NCI-H1930 (cell line): ENCODE results near the gene PA2G4.
A peak's percentile ranks its signal among the peaks of the same experiment; 100 is the strongest.

Source experiments
- DNase-seq, 2 experiments: peaks; one replicate each; lab custom pipeline; 2025; lab: John Stamatoyannopoulos, UW

Gene PA2G4

DNA sequence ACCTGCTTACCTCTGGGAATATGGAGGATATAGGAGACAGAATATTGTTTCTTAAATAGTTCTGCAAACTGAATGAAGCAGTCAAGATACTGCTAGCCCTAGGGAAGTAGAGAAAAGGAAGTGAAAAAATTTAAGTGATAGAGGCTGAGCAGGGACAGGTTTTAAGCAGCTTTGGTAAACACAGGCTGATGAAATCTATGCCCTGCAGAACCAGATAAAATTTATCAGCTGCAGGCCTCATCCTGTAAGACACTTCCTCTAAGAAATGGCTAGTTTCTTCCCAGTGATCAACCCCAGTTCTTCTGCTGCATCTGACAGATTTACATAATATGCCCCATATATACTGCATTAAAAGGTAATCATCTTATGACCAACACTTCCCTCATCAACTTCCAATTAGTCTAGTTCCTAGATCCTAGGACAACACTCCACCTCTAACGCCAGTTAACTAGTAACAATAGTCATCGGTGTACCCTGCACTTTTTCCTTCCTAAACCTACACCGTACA, 22.4 kb downstream of the PA2G4 start:
- no peak for DNase-seq

DNA sequence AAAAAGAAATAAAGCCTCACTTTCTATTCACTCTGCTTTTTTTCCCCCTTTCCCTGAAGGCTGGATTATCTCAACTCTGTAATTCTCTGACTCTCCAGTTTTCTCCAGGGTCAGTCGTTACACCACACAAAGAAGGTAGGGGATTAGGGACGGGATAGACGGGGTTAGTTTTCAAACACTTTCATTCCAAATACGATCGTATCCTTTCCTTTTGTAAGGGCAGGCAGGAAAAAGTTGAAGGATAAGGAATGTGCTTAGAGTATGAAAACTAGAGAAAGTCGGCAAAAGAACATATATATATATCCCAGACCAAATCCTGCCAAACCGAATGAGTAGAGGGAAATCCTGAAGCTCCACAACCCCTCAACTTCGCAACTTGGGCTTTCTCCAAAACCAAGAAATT, 23.1 kb downstream of the PA2G4 start:
- no peak for DNase-seq

DNA sequence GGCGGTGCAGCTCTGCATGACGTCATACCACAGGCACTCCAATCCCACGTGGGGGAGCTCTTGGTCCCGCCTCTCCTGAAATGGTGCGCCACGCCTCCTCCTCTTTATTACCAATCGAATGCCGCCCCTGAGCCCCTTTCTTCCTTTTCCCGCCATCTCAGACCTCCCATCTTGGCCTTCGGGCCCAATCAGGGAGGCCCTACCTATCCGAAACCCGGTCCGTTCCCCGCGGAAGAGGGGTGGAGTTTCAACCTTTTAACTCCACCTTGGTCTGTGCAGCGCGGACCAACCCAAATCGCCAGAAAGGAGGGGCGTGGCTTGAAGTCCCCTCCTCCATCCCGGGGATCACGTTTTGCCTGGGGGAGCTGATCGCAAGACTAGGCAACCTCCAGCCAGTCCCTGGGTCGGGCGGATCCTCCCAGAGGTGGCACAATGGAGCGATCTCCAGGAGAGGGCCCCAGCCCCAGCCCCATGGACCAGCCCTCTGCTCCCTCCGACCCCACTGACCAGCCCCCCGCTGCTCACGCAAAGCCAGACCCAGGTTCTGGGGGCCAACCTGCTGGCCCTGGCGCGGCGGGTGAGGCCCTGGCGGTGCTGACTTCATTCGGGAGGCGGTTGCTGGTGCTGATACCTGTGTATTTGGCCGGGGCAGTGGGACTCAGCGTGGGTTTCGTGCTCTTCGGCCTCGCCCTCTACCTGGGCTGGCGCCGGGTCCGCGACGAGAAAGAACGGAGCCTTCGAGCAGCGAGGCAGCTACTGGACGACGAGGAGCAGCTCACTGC, 23.7 kb downstream of the PA2G4 start, which contains the start of gene ESYT1:
TSS of gene ESYT1 (plus strand) at position 380 of the 782 bp plus-strand sequence. CDS start at position 433, 53 bp downstream.
- DNase-seq = peak; percentile 96 to 98

DNA sequence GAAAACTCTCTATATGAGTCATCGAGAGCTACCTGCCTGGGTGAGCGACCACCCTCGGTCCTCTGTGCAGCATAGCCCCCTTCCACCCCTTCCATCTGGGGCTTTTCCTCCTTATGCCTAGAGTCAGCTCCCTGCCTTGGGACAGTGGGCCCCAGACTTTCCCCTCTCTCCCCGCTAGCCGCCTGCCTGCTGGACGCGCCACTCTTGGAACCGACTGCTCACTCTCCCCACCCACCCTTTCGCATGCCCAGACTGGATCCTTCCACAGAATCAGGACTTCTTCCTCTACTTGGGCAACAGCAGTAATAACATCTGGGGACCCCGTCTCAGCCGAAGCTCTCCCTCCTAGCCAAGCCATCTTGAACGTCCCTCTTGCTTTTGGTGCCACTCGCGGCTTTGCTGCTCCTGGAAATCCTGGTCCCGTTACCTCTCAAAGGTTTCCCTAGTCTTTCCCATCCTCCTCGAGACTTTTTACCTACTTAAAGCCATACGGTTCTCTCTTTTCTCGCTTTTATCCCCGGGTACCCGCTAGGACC, 24.4 kb downstream of the PA2G4 start:
- no peak for DNase-seq

DNA sequence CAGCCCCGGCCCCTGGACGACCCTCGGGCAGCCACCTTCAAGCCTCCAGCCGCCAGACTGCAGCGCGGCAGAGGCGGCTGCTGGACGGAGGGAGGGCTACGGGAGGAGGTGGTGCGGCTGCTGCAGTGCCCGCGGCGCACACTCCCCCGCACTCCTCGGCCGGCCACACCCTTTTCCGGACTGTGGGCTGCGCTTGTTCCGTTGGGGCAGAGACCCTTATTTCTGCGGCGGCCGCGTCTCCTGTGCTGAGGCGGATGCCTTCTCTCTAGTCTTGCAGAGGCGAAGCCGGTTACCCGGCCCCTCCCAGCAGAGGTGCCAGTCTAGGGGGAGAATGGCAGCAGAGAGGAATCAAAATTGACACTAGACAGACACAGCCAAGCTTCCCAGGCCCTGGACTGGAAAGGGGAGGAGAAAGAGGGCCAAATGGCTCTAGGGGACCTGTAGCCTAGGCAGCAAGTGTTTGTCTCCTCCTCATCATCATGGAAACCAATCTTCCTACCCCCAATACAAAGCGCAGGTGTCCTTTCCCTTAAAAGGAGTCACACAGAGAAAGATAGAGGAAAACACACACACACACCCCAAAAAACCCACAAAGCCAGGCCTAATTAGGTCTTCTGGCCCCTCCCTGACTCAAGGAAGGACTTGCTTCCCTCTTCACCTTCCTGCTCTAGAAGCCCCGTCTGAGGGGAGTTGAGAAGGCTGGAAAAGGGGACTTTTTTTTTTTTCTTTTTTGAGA, 25.0 kb downstream of the PA2G4 start:
- DNase-seq = no peak

DNA sequence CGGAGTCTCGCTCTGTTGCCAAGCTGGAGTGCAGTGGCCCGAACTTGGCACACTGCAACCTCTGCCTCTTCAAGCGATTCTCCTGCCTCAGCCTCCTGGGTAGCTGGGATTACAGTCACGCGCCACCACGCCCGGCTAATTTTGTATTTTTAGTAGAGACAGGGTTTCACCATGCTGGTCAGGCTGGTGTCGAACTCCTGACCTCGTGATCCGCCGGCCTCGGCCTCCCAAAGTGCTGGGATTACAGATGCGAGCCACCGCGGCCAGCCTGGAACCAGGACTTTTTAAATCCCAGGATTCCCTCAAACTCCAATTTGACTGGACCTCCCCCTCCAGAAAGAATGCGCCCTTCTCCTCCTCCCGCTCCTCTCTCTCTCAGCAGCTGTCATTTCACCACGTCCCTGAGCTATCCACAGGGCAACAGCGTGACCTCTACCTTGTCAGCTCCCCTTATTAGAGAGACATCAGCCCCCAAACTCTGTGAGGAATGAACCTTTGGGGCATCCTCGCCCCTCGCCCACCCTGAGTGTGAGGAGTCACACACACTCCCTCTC, 25.7 kb downstream of the PA2G4 start:
- DNase-seq = no peak

DNA sequence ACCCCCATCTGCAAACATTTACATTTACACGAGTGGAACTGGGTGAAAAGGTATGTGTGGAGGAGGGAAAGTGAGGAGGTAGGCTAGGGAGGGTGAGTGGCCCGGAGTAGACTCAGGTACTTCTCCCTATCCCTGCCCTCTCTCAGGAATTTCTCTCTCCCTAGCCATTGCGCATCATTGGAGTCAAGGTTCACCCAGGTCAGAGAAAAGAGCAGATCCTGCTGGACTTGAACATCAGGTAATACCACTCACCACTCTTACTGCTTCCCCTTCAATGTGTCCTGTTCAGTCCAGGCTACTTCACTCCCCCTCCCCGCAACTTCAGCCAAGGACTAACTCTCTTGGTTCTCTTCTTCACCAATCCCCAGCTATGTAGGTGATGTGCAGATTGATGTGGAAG, 26.5 kb downstream of the PA2G4 start:
- DNase-seq = no peak

DNA sequence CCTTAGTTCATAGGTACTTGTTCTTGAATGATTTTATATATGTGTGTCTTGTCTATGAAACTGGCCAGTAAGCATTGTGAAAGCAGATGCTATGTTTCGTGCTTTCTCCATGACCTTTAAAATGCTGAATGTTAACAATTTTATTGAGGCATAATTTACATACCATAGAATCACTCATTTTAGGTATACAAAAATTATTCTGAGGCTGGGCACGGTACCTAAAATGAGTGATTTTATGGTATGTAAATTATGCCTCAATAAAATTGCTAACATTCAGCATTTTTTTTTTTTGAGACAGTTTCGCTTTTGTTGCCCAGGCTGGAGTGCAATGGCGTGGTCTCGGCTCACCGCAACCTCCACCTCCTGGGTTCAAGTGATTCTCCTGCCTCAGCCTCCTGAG, 30.5 kb downstream of the PA2G4 start:
- no peak for DNase-seq

DNA sequence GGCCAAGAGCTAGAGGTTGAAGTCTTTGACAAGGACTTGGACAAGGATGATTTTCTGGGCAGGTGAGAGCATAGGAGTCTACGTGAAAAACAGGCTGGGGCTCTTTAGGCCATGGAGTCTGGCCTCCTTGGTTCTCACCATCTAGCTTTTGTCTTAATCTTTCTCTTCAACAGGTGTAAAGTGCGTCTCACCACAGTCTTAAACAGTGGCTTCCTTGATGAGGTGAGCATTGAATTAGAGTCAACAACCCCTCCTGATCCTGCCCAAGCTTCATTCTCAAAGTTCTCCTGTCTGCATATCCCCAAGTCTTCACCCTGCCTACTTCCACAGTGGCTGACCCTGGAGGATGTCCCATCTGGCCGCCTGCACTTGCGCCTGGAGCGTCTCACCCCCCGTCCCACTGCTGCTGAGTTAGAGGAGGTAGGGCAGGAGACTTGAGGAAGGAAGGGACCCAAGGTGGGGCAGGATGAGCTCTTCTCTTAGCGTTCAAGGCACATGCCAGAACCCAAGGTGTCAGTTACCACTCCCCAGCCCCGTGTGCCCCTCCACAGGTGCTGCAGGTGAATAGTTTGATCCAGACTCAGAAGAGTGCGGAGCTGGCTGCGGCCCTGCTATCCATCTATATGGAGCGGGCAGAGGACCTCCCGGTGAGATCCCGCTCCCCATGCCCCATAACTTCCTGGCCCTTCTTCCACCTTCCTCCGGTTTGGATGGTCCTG, 33.7 kb downstream of the PA2G4 start:
- DNase-seq = no peak

DNA sequence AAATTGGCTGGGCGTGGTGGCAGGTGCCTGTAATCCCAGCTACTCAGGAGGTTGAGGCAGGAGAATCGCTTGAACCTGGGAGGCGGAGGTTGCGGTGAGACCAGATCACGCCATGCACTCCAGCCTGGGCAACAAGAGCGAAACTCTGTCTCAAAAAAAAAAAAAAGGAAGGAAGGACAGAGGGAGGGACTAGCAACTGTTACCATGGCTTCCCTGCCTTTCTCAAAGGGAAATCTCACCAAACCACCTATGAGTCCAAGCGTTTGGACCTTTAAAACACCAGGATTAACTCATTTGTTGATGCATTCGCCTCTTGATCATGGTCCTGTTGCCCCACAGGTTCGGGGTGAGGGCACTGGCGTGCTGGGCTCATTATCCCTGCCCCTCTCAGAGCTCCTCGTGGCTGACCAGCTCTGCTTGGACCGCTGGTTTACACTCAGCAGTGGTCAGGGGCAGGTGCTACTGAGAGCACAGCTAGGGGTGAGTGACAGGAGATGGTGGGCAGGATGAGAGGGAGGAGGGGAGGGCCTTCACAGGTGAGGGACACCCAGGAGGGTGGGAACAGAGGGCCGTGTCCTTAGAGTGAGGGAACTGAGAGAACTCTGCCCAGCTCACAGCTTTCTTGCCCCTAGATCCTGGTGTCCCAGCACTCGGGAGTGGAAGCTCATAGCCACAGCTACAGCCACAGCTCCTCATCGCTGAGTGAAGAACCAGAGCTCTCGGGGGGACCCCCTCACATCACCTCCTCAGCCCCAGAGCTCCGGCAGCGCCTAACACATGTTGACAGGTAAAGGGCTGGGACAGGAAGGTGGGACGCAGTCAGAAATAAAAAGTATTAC, 37.8 kb downstream of the PA2G4 start:
- no peak for DNase-seq

DNA sequence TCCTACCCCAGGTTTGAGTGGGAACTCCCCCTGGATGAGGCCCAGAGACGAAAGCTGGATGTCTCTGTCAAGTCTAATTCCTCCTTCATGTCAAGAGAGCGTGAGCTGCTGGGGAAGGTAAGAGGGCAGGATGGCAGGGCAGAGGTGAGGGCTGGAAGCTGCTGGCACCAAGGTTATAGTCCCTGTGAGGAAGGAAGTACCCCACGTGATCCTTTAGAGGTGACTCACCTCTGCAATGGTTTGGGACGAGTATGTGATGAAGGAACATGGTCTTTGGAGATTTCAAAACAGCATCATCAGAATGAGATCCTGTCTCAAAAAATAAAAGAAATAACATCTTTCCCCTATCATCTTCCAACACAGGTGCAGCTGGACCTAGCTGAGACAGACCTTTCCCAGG, 38.9 kb downstream of the PA2G4 start:
- no peak for DNase-seq

DNA sequence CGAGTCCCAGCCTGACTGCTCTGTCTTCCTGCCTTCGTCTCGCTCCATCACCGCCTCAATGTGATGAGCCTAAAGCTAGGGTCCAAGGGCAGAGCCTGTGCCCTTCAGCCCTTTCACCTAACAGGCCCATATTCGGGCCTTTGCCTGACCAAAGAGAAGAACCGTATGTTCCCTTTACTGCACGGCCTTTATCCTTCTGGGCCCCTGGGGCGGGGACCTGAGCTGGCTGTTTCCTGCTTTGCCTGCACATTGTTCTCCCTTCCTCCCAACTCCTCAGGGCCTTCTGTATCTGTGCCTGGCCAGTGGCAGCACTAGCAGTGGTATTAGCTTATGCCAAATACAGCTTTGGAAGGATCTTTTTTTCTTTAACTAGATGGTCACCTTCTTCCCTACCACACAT, 39.5 kb downstream of the PA2G4 start:
- DNase-seq = no peak

DNA sequence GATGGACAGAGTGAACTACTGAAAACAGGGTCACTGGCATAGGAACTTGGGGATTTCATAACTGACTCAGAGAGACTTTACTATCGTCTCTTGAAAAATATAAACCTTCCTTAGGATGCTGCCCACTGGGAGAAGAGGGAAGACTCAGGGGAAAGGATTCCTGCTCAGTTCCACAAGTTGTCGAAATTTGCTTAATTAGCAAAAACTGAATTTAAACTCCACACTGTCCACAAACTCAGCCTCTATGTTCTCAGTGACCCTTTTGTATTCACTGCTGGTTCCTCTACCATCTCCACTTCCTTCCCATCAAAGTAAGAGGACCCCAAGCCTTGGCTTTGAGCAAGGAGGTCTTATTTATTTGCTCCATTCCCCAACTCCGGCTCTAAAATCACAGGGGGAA, 40.9 kb downstream of the PA2G4 start:
- no peak for DNase-seq

DNA sequence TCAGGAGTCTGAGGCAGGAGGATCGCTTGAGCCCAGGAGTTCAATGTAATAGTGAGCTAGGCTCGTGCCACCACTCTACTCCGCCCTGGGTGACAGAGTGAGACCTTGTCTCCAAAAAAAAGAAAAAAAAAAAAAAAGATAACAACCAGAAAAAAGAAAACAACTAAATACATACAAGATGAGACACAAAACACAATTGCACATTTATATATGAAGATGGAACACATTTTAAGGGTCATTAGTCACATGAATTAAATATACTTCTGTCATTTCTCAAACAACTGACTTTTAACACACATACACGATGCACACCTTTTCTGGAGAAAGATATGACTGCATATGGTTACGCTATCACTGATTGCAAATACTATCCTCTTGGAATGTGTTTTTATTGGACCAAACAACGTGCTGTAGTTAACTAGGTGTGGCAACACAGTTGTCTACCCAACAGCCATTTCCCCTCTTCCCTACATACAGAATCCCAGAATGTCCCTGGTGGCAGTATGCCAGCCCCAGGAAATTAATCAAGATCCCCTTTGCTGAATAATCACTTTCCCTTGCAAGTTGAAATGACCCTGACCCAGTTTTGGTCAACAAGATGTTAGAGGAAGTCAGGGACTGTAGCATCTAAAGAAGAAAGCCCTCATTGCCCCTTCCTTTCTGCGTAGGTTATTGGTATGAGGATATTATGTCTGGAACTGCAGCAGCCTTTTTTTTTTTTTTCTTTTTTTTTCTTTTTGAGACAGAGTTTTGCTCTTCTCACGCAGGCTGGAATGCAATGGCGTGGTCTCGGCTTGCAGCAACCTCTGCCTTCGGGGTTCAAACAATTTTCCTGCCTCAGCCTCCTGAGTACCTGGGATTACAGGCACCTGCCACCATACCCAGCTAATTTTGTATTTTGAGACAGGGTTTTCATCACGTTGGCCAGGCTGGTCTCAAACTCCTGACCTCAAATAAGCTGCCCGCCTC, 42.4 kb downstream of the PA2G4 start:
- DNase-seq = no peak

DNA sequence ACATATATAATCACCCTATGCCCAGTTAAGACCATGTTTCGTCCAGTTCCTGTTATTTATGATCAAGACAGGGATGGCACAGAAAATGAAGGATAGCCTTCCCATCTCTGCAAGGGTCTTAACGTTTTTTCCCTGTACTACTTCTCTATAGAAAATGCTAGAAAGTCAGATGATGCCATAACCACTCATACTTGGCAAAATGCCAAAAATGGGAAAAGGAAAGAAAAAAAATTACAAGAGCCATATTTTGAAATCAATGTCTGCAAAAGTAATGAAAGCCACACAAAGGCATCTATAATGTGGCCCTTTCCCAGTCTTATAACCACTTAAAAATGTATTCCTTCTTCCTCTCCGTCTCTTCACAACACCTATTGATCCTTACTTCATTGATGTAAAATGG, 46.2 kb downstream of the PA2G4 start:
- no peak for DNase-seq

DNA sequence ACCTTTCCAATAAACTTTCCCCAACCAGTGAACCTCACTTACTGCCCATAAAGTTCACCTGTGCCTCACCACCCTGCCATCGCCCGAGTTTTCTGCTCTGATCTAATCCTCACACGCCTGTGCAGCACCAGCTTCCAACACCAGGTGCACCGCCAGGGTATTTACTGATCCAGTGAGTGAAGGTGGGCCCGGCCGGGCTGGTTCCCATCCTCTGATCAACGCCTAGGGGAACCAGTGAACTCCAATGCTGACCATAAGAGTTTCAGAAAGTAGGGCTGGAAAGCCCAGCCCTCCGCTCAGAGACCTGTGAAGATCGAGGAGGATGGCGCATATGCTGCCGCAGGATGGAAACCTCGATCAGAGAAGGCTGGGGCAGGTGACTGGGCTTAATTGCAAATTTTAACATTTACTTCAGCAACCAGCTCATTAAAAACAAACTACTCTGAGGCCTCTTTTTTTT, 47.3 kb downstream of the PA2G4 start:
- peak; percentile 47 to 62 for DNase-seq

DNA sequence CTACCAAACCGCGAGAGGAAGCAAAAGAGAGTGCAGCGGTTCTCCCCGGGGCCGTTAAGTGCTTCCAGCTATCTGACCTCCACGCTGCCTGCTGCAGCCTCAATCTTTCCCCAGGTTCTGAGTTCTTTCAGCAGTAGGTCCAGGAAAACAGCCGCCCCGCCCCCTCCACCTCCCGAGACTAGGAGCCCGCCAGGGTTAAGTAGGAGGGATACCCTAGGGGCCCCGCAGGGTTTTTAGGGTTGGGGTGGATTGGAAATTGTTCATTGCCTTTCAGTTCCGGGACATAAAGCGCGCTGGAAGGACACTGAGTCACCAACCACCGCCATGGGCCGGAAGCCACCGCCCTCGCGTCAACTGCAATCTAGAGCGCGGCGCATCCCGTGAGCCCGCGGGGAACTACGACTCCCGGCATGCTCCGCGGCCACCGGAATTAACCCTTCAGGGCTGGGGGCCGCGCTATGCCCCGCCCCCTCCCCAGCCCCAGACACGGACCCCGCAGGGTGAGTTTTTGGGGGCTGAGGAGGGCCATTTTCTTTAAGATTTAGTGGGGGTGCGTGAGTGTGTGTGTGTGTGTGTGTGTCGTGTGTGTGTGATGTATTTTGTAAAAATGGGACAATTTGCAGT, 47.9 kb downstream of the PA2G4 start, which contains the start of gene MYL6B:
TSS of gene MYL6B (plus strand) at position 456 of the 624 bp plus-strand sequence. CDS start 1,332 bp downstream, outside the sequence.
- DNase-seq = peak; percentile 83 to 84

DNA sequence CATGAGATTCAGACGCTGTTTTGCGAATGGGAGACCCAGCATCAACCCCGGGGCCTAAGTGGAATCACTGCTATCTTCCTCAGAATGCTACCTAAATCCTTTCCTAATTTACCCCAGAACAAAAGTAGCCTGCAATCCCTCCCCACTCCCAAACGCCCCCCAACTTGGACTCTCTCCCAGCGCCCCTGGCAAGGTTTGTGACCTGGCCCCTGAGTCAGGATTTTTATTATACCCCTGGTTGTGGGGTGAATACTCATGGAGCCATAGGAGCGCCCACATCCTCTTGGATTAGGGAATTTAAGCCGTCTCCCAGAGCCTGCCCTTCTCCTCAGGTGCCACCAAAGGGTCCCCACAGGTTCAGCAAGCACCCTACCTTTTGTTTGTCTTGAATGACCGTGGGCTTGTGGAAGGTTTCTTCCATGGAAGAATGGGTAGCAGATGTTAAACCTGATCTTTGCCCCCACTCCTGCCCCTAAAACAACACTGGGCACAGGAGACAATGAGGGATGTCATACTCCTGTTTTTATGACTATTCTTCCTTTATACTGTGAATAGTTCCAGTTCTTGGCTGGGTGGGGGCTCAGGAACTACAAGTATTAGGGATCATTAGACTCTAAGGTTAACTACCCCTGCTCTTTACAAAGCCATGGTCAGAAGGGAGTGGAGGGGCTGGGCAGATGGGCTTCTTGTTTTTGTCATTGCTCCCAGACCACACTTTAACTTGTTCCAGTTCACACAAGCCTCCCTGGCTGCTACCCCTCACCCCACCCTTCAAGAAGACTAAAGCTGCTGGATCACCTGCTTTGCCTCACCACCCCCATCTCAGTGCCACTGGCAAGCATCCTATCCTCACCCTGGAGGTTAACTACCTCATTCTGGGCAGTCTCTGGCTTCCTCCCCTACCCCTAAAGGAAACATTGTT, 48.7 kb downstream of the PA2G4 start:
- no peak for DNase-seq
